Activated CD4-positive, alpha-beta T cell treated with anti-CD3 and anti-CD28 coated beads for 48 hours (primary cell): ENCODE measurements around the gene QKI.
"Not testable (repeated sequence)": the region's sequence is repeated elsewhere in the genome, so short reads cannot be mapped to it uniquely, and the experiment has no call there.

Source experiments
- DNase-seq: peaks from one replicate; pipeline ENCODE4 v3.0.0-alpha.2; 2020

The QKI gene

DNA sequence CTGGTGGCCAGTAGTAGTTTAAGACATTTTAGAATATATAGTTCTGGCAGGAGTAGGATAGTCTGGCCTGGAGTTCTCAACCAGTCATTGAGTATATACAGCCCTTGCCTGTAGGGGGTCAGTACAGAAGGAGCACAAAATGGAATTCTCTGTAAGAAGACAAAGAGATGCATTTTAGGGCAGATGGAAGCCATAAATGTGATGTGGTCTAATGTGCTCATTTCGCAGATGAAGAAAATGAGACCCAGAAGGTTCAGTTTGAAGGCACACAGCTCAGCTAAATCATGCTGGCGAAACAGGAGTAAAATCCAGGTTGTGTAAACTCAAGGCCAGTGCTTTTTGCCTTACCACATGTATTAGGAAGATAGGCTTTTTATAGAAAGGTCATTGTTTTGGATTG lies 29.6 kb downstream of the QKI start:
- DNase-seq = no peak

- no peak for DNase-seq
Measured at GRCh38 chr6:163446549-163446948, 32.0 kb downstream of the QKI start.

DNA sequence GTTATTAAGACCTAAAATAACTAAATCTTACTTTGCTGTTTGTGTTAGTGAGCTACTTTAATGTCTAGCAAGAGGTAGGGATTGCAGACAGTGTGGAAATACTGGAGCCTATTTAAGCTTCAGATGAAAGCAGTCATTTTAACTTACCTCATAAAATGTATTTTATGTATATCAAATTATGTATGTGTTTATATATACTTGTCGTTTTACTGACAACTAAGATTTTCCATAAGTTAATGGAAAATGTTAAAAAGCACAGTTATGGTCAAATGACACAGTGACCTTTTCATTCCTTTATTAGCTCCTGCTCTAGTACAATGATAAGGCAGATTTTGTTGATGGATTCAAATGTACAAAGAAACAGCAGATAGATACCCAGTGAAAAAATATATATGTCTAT lies 34.6 kb downstream of the QKI start:
- no peak for DNase-seq

GRCh38 chr6:163454425-163454824 lies 39.9 kb downstream of the QKI start:
- no peak for DNase-seq

DNA sequence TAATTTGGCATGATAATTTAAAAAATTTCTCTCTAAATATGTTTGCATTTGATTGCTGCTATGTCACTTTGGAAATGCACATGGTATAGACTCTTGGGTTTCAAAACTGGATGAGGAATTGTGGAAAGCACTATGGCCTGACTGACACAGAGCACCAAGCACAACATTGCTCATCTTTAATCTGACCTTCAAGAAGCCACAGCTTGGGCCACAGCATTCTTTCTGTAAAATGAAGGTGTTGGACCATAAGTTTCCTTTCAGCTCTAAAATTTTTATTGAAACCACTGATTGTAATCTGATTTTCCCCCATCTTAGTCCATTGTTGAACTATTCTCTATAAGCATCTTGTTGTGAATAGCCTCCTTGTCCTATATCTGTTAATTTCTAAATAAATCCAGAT lies 41.0 kb downstream of the QKI start:
- DNase-seq = no peak

DNA sequence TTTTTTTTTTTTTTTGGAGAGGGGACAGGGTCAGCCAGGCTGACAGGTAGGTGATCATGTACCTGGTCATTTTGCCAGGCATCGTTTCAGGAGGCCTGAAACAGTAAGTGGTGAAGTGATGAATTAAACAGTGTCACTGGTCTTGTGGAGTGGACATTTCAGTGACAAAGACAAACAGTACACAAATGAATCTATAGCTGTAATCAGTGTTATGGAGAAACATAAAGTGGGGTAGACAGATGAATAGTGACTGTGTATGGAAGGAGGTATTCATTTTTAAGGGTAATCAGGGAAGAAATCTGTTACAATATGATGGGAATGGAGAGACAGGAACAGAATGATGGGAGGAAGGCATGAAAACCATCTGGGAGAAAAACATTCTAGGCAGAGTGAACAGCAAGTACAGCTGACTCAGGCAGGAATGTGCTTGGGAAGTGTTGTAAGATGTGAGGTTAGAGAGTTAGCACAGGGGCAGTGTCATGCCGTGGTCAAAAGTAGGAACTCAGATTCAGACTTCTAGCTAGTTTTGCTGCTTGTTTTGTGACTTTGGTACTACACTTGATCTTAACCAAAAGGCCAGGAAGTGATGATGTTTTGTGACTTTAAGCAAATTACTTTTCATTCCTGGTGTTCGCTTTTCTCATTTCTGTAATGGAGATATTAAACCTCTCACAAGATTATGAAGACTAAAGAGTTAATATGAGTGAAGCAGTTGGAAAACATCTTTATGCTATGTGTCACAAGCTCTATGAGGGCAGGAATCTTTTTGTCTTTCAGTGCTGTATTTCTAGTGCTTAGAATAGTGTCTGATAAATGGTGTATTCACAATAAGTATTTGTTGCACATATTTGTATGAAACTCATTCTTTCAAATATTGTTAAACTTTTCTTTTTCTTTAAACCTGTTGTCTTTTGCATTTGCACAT lies 43.4 kb downstream of the QKI start:
- DNase-seq = no peak

DNA sequence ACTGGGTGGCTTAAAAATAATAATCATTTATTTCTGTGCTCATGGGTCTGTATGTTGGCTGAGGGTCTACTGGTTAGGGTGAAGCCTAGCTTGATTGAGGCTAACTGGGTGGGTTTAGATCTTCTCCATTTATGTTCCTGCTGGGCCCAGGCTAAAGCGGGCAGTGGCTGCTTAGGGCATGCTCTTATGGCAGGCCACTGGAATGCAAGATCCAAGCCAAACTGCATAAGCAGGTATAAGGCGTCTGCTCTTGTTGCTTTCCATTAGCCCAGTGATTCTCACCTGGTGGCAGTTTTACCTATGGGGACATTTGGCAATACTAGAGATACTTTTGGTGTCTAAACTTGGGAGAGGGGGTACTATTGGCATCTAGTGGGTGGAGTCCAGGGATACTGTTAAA lies 44.5 kb downstream of the QKI start:
- no peak for DNase-seq

GRCh38 chr6:163459536-163459935 lies 45.0 kb downstream of the QKI start:
- no peak for DNase-seq

DNA sequence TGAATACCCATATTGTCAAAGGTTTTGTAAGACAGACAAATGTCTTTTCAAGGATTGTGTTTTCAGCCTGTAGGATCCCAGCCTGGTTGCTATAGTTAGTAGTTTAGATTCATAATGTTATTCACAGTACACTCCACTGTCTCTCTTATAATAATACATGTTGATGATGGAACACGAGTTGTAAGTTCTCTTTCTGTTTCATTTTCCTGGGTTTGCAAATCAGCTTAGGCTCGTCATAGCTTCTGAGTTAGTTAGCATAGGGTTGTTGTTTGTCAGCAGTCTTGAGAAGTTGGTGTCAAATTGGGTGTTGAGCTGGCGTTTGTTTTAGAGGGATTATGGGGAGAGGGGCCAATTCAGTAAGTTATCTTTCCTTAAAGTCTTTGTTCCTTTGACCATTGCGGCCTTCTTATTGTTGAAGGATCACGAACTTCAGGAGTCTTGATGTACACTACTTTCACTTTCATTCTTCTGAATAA lies 45.8 kb downstream of the QKI start:
- no peak for DNase-seq

DNA sequence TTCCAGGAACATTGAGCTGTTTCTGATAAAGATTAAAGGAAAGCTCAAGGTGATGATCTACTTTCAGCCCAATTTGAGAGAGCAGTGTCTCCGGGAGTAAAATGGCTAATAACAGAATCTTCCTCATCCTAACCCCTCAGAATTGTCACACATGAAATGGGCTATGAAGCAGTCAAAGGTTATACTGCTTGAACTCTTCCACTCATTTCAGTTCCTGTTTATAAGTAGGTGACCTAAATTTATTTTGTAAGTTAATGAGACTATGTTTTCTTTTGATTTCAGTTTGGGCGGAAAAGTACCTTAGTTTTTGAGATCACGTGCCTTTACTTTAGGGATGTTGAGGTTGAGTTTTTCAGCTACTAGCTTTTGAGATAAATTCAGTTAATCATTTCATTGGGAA lies 47.2 kb downstream of the QKI start:
- DNase-seq = no peak

- no peak for DNase-seq
Measured at GRCh38 chr6:163463180-163463579, 48.7 kb downstream of the QKI start.

DNA sequence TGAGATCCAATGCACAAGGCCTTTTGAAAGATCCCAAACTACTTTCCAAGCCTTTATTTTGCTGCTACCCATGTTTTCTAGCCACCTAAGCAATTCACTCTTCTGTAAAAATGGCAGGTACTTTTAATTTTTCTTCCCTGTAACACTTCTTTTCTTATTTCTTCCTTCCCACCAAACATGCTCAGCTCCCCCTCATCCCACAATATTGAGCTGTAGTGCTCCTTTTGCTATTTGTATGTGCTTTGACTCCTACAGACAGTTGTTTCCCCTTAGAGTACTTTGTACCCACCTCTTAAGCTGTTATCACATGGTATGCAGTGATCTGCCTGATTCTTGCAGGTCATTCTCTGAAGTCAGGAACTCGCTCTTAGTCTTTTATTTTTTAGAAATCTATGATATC lies 49.3 kb downstream of the QKI start:
- DNase-seq = no peak

- DNase-seq = no peak
Measured at GRCh38 chr6:163466839-163467390, 52.4 kb downstream of the QKI start.

DNA sequence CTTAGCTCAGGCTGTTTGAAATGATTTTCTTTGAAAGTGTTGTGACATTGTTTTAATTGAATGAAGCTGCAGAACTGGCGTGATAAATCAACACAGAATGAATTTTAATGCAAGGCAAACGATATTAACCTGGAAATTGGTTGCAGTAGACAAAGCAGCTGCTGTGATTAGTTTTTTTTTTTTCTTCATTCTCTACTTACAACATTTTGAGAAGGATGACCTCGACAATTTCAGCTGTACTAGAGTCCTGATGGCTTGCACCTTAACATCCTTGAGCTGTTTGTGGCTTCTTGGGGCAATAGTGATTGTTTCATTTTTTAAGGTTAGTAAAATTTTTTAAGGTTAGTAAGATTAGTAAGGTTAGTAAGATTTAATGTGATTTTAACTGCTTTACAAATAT lies 54.2 kb downstream of the QKI start:
- DNase-seq = no peak

GRCh38 chr6:163469459-163469985 lies 55.0 kb downstream of the QKI start:
- no peak for DNase-seq

- no peak for DNase-seq
Measured at GRCh38 chr6:163470611-163471010, 56.1 kb downstream of the QKI start.

- DNase-seq = no peak
Measured at GRCh38 chr6:163474581-163474980, 60.1 kb downstream of the QKI start.

GRCh38 chr6:163476946-163477345 lies 62.4 kb downstream of the QKI start:
- DNase-seq = not testable (repeated sequence)

DNA sequence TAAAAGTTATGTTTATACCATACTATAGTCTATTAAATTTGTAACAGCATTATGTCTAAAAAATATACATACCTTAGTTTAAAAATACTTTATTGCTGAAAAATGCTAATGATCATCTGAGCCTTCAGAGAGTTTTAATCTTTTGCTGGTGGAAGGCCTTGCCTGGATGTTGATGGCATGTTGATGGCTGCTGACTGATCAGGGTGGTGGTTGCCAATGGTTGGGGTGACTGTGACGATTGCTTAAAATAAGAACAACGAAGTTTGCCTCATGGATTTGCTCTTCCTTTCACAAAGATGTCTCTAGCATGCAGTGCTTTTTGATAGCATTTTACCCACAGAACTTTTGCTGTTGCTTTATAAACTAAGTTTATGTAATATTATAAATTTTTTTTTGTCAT lies 68.6 kb downstream of the QKI start:
- DNase-seq = no peak

- no peak for DNase-seq
Measured at GRCh38 chr6:163485388-163485851, 70.9 kb downstream of the QKI start.

GRCh38 chr6:163486821-163487220 lies 72.3 kb downstream of the QKI start:
- DNase-seq = no peak

- DNase-seq = no peak
Measured at GRCh38 chr6:163487606-163488005, 73.1 kb downstream of the QKI start.

DNA sequence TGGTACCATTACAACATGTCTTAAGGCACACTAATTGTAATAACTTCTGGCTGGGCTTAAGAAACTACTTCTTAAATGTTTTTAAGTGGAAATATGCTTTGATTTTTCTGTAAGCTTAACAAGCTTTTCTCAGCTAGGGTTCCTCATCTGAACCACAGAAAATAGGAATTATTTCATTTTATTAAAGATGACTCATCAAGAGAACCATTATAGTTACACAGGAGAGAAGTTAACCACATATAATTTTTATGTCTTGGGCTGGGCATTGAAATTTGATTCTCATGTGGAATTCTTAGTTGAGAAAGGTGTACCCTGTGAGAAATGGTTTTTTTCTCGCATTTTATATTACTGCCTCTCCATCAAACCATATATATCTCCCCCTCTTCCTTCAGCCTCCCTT lies 75.1 kb downstream of the QKI start:
- DNase-seq = no peak
